Measurements from ENCODE around the gene RPS13.
"Not testable (repeated sequence)": the region's sequence is repeated elsewhere in the genome, so short reads cannot be mapped to it uniquely, and the experiment has no call there.

The RPS13 gene

GRCh38 chr11:17077520-17078401 is at the start of gene RPS13:
TSS of gene RPS13 (minus strand) at chr11:17077667. CDS start at chr11:17077641, 26 bp downstream.
- no peak for DNase-seq

- no peak for DNase-seq
These were observed 44.5 kb upstream of the RPS13 start for GRCh38 chr11:17121981-17122380.

- no peak for DNase-seq
These were observed 39.8 kb upstream of the RPS13 start for GRCh38 chr11:17117262-17117661.

- DNase-seq, result no peak
These were observed 38.6 kb upstream of the RPS13 start for GRCh38 chr11:17116117-17116516.

GRCh38 chr11:17107745-17108144 is 30.3 kb upstream of the RPS13 start:
- not testable (repeated sequence) for DNase-seq

- not testable (repeated sequence) for DNase-seq
These were observed 28.1 kb upstream of the RPS13 start for GRCh38 chr11:17105404-17106040.

- no peak for DNase-seq
These were observed 25.0 kb upstream of the RPS13 start for GRCh38 chr11:17102462-17102861.

GRCh38 chr11:17098658-17099057 is 21.2 kb upstream of the RPS13 start:
- DNase-seq, result no peak

GRCh38 chr11:17098038-17098437 is 20.6 kb upstream of the RPS13 start:
- DNase-seq, result no peak

- DNase-seq, result not testable (repeated sequence)
These were observed 8.5 kb upstream of the RPS13 start for GRCh38 chr11:17085976-17086375.

GRCh38 chr11:17077240-17077519 is 287 bp downstream of the RPS13 start:
- DNase-seq, result no peak

GRCh38 chr11:17076517-17077239 is 789 bp downstream of the RPS13 start:
- no peak for DNase-seq

GRCh38 chr11:17075506-17075905 is 2.0 kb downstream of the RPS13 start:
- DNase-seq, result no peak

GRCh38 chr11:17073370-17074027 is 4.0 kb downstream of the RPS13 start:
- DNase-seq, result no peak

- DNase-seq, result no peak
These were observed 10.1 kb downstream of the RPS13 start for GRCh38 chr11:17067417-17067816.

- DNase-seq, result no peak
These were observed 10.8 kb downstream of the RPS13 start for GRCh38 chr11:17066691-17067090.

GRCh38 chr11:17063171-17064002 is 14.1 kb downstream of the RPS13 start:
- DNase-seq, result no peak

GRCh38 chr11:17051146-17051545 is 26.3 kb downstream of the RPS13 start:
- not testable (repeated sequence) for DNase-seq

- DNase-seq, result not testable (repeated sequence)
These were observed 29.0 kb downstream of the RPS13 start for GRCh38 chr11:17048491-17048890.

- DNase-seq, result no peak
These were observed 30.8 kb downstream of the RPS13 start for GRCh38 chr11:17046690-17047089.

GRCh38 chr11:17036666-17037658 is 40.5 kb downstream of the RPS13 start:
- no peak for DNase-seq

All from cortex of kidney (tissue), 1 donor.